Tibial nerve (tissue), 3 donors: ENCODE results near the gene SLC9A9.

Source experiments
- EP300 ChIP-seq, 2 donors: sonication (generic); formaldehyde crosslinking; IDR thresholded peaks; one replicate each; pipeline ENCODE4 v1.6.1; 2017; ENCODE audit warnings: antibody characterized with exemption in 2 of 2, mild to moderate bottlenecking in 1 of 2
- POLR2A ChIP-seq, 2 donors: fragments of 450-650 bp; IDR thresholded peaks; one replicate each; pipeline ENCODE4 v1.6.1; 2017; ENCODE audit warnings: antibody characterized with exemption in 2 of 2, mild to moderate bottlenecking in 2 of 2, moderate library complexity in 2 of 2

DNA sequence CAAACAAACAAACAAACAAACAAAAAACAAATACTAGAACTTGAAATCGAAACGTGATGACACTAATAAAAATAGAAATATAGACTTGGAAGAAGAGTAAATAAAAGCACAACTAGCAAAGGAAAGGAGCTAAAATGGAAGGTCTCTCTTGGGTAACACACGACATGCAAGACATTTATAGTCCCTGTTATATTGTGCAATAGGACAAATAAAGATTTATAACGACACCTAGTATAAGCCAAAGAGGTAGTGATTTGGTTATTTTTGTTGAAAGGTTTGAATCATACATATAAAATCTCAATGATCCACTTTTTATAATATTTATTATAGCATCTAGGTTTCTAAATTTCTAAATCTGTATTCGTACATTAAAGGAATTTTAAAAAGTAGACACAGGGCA, 379.1 kb downstream of the SLC9A9 start:
- TF ChIP-seq EP300 (IDR thresholded peaks at IDR 0.05) (no peak), POLR2A (IDR thresholded peaks at IDR 0.05) (no peak)
